ENCODE measurements around the gene RDX.
"Not testable (repeated sequence)": the region's sequence is repeated elsewhere in the genome, so short reads cannot be mapped to it uniquely, and the experiment has no call there.

Gene RDX

DNA sequence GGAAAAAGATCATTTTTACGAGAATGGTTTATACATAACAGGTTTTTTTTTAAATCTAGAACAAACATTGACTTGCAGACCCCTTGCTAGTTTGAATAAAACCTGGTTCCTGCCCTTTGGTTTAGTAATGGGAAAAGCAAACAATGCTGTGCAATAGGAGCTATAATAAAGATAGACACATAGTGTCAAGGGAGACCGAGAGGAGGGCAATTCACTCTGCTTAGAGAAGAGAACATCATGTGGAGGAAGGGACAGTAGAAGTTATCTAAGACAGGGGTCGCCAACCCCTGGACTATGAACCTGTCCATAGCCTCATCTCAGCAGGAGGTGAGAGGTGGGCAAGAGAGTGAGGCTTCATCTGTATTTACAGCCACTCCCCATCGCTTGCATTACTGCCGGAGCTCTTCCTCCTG is 7.0 kb upstream of the RDX start:
- DNase-seq, result no peak

- no peak for DNase-seq
These were observed 5.2 kb upstream of the RDX start for GRCh38 chr11:110301577-110301976.

GRCh38 chr11:110301032-110301431 is 4.6 kb upstream of the RDX start:
- DNase-seq, result no peak

DNA sequence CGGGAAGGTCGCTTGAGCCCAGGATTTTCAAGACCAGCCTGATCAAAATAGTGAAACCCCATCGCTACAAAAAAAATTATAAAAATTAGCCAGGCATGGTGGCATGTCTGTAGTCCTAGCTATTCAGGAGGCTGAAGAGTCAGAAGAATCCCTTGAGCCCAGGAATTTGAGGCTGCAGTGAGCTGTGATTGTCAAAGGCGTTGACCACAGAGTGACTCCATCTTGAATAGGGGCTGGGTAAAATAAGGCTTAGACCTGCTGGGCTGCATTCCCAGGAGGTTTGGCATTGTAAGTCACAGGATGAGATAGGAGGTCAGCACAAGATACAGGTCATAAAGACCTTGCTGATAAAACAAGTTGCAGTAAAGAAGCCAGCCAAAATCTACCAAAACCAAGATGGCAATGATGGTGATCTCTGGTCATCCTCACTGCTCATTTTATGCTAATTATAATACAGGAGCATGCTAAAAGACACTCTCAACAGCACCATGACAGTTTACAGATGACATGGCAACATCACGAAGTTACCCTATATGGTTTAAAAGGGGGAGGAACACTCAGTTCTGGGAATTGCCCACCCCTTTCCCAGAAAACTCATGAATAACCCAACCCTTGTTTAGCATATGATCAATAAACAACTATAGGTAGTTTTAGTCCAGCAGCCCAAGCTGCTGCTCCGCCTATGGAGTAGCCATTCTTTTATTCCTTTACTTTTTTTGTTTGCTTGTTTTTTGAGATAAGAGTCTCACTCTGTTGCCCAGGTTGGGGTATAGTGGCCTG is 2.8 kb upstream of the RDX start:
- DNase-seq, result no peak

GRCh38 chr11:110298301-110298765 is 1.9 kb upstream of the RDX start:
- no peak for DNase-seq

- DNase-seq, result no peak
These were observed 1.4 kb upstream of the RDX start for GRCh38 chr11:110297726-110298300.

GRCh38 chr11:110297076-110297725 is 787 bp upstream of the RDX start:
- DNase-seq, result no peak

DNA sequence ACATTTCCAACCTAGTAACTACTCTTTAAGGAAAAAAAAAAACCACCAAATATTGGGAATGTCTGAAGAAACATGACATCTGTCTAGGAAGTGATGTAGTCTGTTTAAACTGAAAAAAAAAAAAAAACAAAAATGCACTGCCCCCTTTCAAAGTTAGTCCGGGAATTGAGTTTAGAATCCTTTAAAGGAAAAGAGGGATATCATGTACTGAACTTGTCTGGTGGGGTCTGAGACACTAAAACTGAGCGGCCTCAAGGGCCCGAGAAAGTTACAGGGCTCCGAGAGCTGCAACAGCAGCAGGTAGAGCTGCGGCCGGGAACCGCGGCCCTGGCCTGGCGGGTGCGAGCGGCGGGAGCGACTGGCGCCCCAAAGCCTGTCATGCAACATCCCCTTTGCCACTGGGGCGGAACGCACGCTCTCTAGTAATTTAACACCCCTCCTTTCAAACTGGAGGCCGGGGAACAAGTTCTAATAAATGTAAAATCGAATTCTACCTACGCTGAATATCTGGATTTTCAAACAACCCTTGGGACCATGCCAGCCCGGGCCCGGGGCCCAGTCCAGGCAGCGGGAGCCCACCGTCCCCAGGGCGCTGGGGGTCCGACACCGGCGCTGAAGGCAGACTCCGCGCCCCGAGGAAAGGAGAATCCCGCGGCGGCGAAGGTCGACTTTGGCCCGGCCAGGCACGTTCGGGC is 736 bp downstream of the RDX start:
- peak; percentile 76 for DNase-seq

DNA sequence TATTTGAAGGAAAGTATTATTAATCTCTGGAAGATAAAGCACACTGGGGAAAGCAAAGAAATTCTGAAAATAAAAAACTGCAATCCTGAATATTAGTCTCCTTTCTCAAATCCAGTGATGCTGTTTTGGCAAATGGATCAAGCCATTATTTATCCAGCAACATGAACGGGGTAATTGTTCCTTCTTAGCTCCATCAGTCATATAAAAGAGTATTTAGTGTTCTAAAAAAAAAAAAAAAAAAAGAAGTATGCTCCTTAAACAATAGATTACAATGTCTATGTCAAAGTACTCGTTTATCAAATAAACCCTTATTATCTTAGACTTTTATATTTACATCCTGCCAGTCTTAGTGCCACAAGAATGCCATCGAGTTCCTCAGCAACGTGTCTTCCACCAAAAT is 1.3 kb downstream of the RDX start:
- no peak for DNase-seq

- no peak for DNase-seq
These were observed 1.9 kb downstream of the RDX start for GRCh38 chr11:110294509-110294908.

DNA sequence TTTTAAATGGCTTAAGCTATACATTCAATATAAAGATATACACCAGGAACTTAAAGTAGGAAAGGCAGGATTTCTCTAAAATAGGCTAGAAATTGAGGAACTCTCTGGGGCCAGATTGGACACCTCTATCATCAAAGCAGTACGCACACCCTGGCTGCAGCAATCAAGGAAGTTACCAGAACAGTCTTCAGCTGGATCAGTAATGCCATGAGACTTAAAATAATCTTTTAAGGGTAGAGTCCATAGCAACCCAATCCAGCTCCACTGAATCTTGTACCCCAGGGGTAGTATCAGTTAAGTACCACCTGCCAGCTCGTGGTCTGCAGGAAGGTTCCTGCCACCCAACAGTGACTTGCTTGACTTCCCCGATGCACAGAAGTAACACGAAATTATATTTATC is 3.0 kb downstream of the RDX start:
- DNase-seq, result no peak

DNA sequence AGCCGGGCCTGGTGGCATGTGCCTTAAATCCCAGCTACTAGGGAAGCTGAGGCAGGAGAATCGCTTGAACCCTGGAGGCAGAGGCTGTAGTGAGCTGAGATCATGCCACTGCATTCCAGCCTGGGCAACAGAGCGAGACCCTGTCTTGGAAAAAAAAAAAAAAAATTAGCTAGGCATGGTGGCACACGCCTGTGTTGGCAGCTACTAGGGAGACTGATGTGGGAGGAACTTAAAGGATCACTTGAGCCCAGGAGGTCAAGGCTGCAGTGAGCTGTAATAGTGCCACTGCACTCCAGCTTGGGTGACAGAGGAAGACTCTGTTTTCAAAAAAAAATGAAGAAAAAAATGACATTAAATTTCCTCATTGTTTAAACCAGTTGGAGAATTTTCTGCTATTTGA is 4.3 kb downstream of the RDX start:
- not testable (repeated sequence) for DNase-seq

DNA sequence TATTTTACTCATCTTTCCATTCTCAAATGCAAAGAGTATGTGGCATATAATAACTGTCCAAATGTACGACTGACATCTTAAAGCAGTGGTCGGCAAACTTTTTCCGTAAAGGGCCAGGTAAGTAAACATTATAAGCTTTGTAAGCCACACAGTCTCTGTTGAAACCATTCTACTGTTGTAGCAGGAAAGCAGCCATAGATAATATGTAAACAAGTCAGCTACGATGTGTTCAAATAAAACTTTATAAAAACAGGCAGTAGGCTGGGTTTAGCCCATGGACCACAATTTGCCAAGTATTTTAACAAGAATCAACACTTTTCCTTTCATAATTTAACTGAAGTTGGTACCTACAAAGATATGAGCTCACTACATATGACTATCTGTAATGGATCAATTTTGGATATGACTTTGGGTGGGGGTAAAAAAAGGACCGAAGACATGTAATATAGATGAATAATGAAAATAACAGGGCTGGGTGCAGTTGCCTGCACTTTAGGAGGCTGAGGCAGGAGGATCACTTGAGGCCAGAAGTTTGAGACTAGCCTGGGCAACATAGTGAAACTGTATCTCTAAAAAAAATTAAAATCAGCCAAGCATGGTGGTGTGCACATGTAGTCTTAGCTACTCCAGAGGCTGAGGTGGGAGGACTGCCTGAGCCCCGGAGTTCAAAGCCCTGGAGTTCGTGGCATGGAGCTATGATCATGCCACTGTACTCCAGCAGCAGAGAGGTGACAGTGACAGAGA is 5.7 kb downstream of the RDX start:
- no peak for DNase-seq

DNA sequence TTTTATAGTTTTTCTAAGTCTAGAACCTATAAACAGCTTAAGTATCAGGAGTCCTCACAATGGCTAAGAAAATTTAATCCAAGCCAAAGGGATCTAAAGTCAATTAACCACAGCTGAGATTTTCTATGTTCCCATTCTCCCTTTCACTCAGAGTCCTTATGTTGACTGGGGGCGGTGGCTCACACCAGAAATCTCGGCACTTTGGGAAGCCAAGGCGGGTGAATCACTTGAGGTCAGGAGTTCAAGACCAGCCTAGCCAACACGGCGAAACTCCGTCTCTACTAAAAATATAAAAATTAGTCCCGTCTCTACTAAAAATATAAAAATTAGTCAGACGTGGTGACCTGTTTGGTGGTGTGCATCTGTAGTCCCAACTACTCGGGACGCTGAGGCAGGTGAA is 6.9 kb downstream of the RDX start:
- no peak for DNase-seq

DNA sequence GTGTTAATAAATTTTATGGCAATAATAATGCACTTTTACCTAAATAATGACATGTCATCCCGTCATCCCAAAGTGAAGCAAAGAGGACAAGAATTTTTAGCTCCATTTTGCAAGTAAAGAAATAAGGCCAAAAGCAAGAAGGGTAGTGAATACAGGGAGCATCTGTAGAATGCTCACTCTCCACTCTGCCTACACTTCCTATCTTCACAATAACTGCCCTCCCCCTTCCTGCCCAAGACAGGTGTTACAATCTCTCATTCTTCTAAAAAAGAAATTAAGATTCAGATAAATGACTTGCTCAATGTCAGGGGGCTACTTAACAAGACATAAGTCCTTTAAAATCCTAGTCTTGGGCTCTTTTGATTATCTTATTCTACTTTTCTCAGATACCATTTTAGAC is 8.9 kb downstream of the RDX start:
- DNase-seq, result no peak

DNA sequence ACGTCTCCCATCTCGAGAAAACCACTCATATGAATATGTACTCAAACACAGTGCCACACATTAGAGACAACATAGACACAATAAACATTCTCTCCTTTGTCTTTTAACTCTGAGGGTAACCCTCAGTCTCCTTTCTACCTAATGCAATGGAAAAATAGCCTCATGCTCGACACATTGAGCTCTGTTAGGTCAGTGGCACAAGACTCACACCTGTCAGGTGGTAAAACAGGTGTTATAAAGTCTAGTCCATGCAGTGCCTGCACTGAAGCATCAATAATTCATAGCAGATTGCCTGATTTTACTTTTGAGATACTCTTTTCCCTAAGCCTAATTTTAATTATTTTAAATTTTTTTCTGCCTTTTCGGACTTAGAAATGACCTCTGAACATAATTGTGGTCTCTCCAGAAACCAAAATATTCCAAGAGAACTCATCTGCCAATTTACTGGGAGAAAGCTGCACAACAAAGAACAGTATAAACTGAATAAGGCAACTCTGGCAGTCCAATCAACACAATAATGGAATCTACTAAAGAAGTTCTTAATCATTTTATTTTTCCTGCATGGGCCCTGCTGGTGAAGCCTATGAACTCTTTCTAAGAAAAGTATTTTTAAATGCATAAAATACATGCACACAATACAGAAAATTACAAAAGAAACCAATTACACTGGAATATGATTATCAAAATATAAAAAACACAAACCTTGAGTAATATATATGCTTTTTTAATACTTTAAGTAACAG is 9.9 kb downstream of the RDX start:
- DNase-seq, result no peak

GRCh38 chr11:110283862-110284261 is 12.6 kb downstream of the RDX start:
- no peak for DNase-seq

DNA sequence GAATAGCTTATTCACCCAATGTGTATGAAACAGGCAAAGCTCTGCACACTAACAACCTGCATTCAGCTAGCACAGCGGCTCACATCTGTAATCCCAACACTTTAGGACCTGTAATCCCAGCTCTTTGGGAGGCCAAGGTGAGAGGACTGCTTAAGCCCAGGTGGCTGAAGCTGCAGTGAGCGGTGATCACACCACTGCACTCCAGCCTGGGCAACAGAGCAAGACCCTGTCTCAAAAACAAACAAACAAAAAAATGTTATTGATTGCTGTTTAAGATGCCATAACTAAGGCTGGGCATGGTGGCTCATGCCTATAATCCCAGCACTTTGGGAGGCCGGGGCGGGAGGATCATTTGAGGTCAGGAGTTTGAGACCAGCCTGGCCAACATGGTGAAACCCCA is 15.8 kb downstream of the RDX start:
- DNase-seq, result not testable (repeated sequence)

GRCh38 chr11:110279881-110280280 is 16.5 kb downstream of the RDX start:
- DNase-seq, result no peak

DNA sequence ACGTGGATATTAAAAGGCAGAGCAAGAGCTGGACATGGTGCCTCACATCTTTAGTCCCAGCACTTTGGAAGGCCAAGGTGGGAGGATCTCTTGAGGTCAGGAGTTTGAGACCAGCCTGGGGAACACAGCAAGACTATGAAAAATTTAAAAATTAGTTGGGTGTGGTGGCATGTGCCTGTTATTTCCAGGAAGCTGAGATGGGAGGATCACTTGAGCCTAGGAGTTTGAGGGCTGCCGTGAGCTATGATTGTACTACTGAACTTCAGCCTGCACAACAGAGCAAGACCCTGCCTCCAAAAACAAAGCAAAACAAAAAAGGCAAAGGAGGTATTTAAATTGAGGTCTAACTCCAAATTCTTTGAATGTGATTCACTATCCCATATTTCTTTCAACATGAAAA is 23.5 kb downstream of the RDX start:
- DNase-seq, result no peak

- no peak for DNase-seq
These were observed 26.4 kb downstream of the RDX start for GRCh38 chr11:110269996-110270395.

- DNase-seq, result no peak
These were observed 28.0 kb downstream of the RDX start for GRCh38 chr11:110268441-110268840.

Data from femur (tissue), 1 donor.